RWPE2 (cell line): ENCODE data around the gene NAP1L4.
"Not testable (repeated sequence)": the region's sequence is repeated elsewhere in the genome, so short reads cannot be mapped to it uniquely, and the experiment has no call there.

Experiments used
- ATAC-seq: fragments of 200-7000 bp; cut with Tn5 transposase; 3 replicates; pipeline ENCODE4 v1.9.1; 2021; ENCODE audit warnings: low read depth
- DNase-seq: peaks from one replicate; pipeline ENCODE4 v3.0.0-alpha.2; 2020; ENCODE audit warnings: low spot score
- H3K27ac ChIP-seq: fragments of 450-650 bp; 2 replicates; pipeline ENCODE4 v1.5.1; 2017; ENCODE audit warnings: mild to moderate bottlenecking; ENCODE audit not compliant: poor library complexity, severe bottlenecking
- H3K27me3 ChIP-seq: fragments of 250-450 bp; sonication (Bioruptor Pico); 2 replicates; pipeline ENCODE4 v1.5.1; 2021; ENCODE audit warnings: mild to moderate bottlenecking, moderate library complexity; ENCODE audit not compliant: insufficient read depth, poor library complexity, severe bottlenecking
- H3K36me3 ChIP-seq: fragments of 250-450 bp; sonication (Bioruptor Pico); 2 replicates; pipeline ENCODE4 v1.5.1; 2020; ENCODE audit warnings: low read depth, mild to moderate bottlenecking, moderate library complexity
- H3K4me1 ChIP-seq: fragments of 250-450 bp; sonication (Bioruptor Pico); 2 replicates; pipeline ENCODE4 v1.5.1; 2021; ENCODE audit warnings: mild to moderate bottlenecking, moderate library complexity; ENCODE audit not compliant: insufficient read depth, poor library complexity, severe bottlenecking
- H3K4me3 ChIP-seq: fragments of 250-450 bp; sonication (Bioruptor Pico); 2 replicates; pipeline ENCODE4 v1.5.1; 2021; ENCODE audit warnings: mild to moderate bottlenecking, moderate library complexity; ENCODE audit not compliant: severe bottlenecking
- H3K9me3 ChIP-seq: fragments of 250-450 bp; sonication (Bioruptor Pico); 2 replicates; pipeline ENCODE4 v1.5.1; 2021; ENCODE audit warnings: mild to moderate bottlenecking, moderate library complexity; ENCODE audit not compliant: severe bottlenecking
- CTCF ChIP-seq: fragments of 450-650 bp; IDR thresholded peaks from one replicate; pipeline ENCODE4 v1.5.1; 2017; ENCODE audit warnings: mild to moderate bottlenecking, moderate library complexity; ENCODE audit not compliant: poor library complexity, severe bottlenecking

The NAP1L4 gene

GRCh38 chr11:2940921-2941821 is 51.0 kb downstream of the NAP1L4 start:
- no peak for TF ChIP-seq CTCF
- DNase-seq (no peak), ATAC-seq (peak; percentile 67)
- H3K4me3 ChIP-seq = no peak overlapping the region
- peaks cover 17% of the 10 kb centered on the region for H3K4me1 ChIP-seq
- no peaks in the 10 kb centered on the region for H3K9me3 ChIP-seq
- peaks cover 21% of the 10 kb centered on the region for H3K36me3 ChIP-seq
- H3K27ac ChIP-seq = peak overlapping the region; percentile 54
- no peaks in the 10 kb centered on the region for H3K27me3 ChIP-seq

- ATAC-seq (peak; percentile 68), DNase-seq (peak; percentile 77)
- Histone ChIP-seq H3K36me3 (peaks cover 14% of the 10 kb centered on the region), H3K27ac (peak overlapping the region; percentile 54), H3K27me3 (no peaks in the 10 kb centered on the region), H3K4me1 (peaks cover 17% of the 10 kb centered on the region), H3K4me3 (no peak overlapping the region), H3K9me3 (no peaks in the 10 kb centered on the region)
- TF ChIP-seq CTCF = no peak
Measured at GRCh38 chr11:2940147-2940920, 51.8 kb downstream of the NAP1L4 start.

GRCh38 chr11:2938458-2939418 is 53.4 kb downstream of the NAP1L4 start:
- not testable (repeated sequence) for ATAC-seq, H3K27ac ChIP-seq, H3K27me3 ChIP-seq, H3K9me3 ChIP-seq, H3K4me3 ChIP-seq, H3K36me3 ChIP-seq, DNase-seq
- H3K4me1 ChIP-seq = peaks cover 19% of the 10 kb centered on the region

GRCh38 chr11:2937641-2938457 is 54.3 kb downstream of the NAP1L4 start:
- not testable (repeated sequence) for H3K27me3 ChIP-seq, ATAC-seq, H3K36me3 ChIP-seq, H3K27ac ChIP-seq, DNase-seq, H3K9me3 ChIP-seq, H3K4me3 ChIP-seq
- peaks cover 28% of the 10 kb centered on the region for H3K4me1 ChIP-seq

GRCh38 chr11:2934611-2935239 is 57.4 kb downstream of the NAP1L4 start:
- Histone ChIP-seq H3K4me3 (no peak overlapping the region), H3K27me3 (no peaks in the 10 kb centered on the region), H3K9me3 (no peaks in the 10 kb centered on the region), H3K4me1 (peaks cover 17% of the 10 kb centered on the region), H3K36me3 (no peaks in the 10 kb centered on the region), H3K27ac (peak overlapping the region; percentile 93)
- no peak for DNase-seq
- ATAC-seq = no peak
- TF ChIP-seq CTCF = no peak
